HUES6 (cell line): ENCODE measurements around the gene LRRC37A.
"Not testable (repeated sequence)": the region's sequence is repeated elsewhere in the genome, so short reads cannot be mapped to it uniquely, and the experiment has no call there.

Experiments used
- H3K27ac ChIP-seq: 2 replicates; pipeline ENCODE4 v1.7.0; 2013; ENCODE audit warnings: low read depth, mild to moderate bottlenecking, low read length, inconsistent platforms
- H3K27me3 ChIP-seq: 2 replicates; pipeline ENCODE4 v1.6.1; 2013; ENCODE audit warnings: low read length; ENCODE audit not compliant: control insufficient read depth, insufficient read depth
- H3K36me3 ChIP-seq: 2 replicates; pipeline ENCODE4 v1.6.1; 2013; ENCODE audit warnings: low read length; ENCODE audit not compliant: control insufficient read depth, insufficient read depth
- H3K4me1 ChIP-seq: 2 replicates; pipeline ENCODE4 v1.6.1; 2013; ENCODE audit warnings: low read length; ENCODE audit not compliant: control insufficient read depth, insufficient read depth
- H3K4me3 ChIP-seq: 2 replicates; pipeline ENCODE4 v1.5.1; 2013; ENCODE audit warnings: low read depth, low read length
- H3K9ac ChIP-seq: one replicate; pipeline ENCODE4 v1.6.1; 2013; ENCODE audit warnings: mild to moderate bottlenecking, low read length
- H3K9me3 ChIP-seq: 2 replicates; pipeline ENCODE4 v1.6.1; 2013; ENCODE audit warnings: low read depth, low read length; ENCODE audit not compliant: control insufficient read depth, insufficient read depth

LRRC37A gene

DNA sequence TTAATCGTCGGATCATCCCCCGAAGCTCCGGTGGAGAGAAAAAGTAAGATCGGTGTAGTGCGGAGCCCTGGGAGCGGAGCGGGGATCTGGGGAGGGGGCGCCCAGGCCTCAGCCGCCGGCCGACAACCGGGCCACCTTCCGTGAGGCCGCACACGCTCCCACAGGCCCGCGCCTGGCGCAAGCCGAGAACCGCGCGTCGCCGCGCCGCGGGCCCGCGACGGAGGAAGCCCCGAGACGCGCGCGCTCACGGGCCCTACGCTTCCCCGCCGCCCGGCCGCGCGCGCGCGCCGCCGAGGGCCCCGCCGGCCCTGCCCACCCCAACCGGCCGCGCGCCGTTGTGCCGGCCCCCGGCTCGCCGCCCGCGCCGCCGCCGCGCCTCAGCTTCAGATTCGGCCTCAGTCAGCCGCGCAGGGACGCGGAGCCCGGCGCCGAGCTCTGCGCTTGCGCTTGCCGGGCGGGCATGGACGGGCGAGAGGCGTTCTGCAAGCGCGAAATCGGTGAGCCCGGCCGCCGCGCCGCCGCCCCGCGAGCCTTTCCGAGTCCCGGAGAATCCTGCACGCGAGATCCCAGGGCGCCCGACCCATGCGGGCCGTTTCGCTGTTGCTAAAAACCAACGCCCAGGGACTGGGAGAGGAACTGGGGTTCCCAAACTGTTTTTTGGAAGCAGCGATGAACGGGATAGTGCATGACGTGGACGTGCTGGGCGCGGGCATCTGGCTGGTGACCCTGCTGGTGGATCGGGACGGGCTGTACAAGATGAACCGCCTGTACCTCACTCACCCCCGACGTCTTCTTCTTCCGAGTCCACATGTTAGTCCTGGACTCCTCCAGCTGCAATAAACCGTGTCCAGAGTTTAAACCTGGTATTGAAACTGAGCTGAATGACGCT is 28.0 kb upstream of the LRRC37A start:
- Histone ChIP-seq H3K27me3 (peaks cover 63% of the 10 kb centered on the region), H3K4me1 (peaks cover 9% of the 10 kb centered on the region), H3K9me3 (no peaks in the 10 kb centered on the region), H3K36me3 (no peaks in the 10 kb centered on the region), H3K9ac (peak overlapping the region; percentile 73), H3K4me3 (peak overlapping the region; percentile 69), H3K27ac (no peak overlapping the region)

DNA sequence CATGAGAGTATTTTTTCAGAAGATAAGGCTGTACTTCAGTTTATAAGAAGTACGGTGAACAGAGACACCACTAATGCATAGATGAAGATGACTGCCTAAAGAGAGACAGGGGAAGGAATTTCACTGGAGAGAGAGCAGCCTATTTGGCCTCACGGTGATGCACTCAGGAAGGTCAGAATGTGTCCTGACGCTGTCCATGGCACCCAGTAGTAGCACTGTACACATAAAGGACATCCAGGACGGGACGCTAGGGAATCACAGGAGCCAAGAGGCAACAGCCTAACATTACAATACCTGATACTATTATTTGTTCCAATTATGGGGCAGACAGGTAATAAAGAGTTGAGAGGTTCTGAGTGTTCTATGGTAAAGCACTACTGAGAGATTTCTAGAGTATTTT is 24.9 kb upstream of the LRRC37A start:
- Histone ChIP-seq H3K9me3 (no peaks in the 10 kb centered on the region), H3K4me3 (no peak overlapping the region), H3K27ac (no peak overlapping the region), H3K27me3 (peaks cover 44% of the 10 kb centered on the region), H3K9ac (no peak overlapping the region), H3K4me1 (peaks cover 9% of the 10 kb centered on the region), H3K36me3 (no peaks in the 10 kb centered on the region)

DNA sequence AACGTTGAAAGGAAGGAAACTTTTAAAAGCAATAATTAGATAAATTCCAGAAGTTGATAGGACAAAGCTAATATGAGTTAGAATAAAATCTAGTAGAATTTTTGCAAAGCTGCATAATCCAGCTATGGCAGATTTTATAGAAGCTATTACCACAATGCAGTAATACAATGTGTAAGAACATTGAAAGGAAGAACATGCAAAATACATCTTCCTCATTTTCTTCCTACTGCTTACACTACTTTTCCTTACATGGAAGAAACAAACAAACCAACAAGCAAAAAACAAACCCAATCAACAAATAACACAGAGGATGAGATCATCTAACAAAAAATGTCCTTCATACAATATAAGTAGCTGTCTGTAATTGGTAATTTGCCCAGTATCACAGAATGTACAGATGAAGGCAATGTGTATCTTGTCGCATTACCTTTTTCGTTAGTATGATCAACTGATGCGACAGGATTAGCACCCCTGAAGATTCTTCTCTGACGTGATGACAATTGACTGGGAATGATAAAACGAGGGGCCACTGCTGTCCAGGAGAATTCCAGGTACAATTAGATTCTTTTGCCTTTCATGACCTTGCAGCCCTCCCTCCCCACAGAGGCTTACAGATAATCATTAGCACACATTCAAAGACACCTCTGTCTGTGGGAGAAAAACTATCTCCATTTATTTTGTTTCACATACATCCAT is 21.2 kb upstream of the LRRC37A start:
- Histone ChIP-seq H3K27ac (no peak overlapping the region), H3K9me3 (no peaks in the 10 kb centered on the region), H3K4me3 (no peak overlapping the region), H3K27me3 (peaks cover 9% of the 10 kb centered on the region), H3K4me1 (no peaks in the 10 kb centered on the region), H3K9ac (no peak overlapping the region), H3K36me3 (no peaks in the 10 kb centered on the region)

DNA sequence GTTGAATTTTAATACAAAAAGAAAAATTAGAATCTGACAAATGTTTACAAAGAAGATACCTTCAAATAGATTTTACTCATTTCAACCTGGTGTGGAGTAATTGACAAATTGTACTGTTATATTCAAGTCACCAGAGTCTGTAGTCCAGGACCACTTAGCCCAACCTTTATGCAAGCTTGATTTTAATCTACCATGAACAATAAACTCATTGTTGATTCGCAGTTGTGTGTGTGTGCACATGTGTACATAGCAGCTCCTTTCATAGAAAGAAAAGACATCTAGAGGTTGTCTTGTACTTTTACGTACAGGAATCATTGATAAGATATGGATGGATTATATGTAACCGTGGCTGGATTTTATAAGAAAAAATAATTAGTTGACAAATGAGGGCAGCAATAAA is 20.7 kb upstream of the LRRC37A start:
- Histone ChIP-seq H3K4me3 (no peak overlapping the region), H3K36me3 (no peaks in the 10 kb centered on the region), H3K4me1 (no peaks in the 10 kb centered on the region), H3K27ac (no peak overlapping the region), H3K9ac (no peak overlapping the region), H3K27me3 (peaks cover 8% of the 10 kb centered on the region), H3K9me3 (no peaks in the 10 kb centered on the region)

DNA sequence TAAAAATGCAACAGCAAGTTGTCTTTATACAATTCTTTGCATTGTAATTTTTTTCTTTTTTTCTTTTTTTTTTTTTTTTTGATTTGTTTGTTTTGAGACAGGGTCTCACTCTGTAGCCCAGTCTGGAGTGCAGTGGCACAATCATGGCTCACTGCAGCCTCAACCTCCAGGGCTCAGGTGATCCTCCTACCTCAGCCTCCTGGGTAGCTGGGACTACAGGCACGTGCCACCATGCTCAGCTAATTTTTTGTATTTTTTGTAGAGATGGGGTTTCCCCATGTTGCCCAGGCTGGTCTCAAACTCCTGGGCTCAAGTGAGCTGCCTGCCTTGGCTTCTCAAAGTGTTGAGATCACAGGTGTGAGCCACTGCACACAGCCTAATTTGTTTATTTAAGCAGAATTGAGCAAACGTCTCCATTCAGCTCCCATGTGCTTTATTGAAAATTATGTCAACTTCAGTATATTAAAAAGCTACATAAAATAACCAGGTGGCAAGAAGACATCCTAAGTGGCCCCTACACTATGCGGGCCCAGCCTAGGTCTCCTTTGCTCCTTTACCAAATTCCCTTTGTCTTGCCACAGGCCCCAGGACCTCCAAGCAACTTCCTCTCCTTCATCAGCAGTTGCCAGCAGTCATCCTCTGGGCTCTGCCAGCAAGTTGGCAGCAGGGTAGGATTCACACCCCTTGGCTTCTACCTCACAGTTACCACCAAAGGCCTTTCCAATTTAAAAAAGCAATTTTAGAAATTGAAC is 18.0 kb upstream of the LRRC37A start:
- H3K4me1 ChIP-seq, H3K27me3 ChIP-seq, H3K36me3 ChIP-seq, H3K9ac ChIP-seq, H3K27ac ChIP-seq, H3K9me3 ChIP-seq, H3K4me3 ChIP-seq: not testable (repeated sequence)

DNA sequence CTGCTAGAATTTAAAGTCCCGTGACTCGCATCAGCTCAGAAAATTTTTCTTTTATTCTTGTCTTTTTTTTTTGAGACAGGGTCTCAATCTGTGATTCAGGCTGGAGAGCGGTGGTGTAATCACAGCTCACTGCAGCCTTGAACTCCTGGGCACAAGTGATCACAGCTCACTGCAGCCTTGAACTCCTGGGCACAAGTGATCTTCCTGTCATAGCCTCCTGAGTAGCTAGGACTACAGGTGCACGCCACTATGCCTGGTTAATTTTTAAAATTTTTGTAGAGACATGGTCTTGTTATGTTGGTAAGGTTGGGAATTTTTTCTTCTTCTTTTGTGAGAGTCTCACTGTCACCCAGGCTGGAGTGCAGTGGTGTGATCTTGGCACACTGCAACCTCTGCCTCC is 13.6 kb upstream of the LRRC37A start:
- not testable (repeated sequence) for H3K36me3 ChIP-seq, H3K27ac ChIP-seq, H3K4me3 ChIP-seq, H3K9me3 ChIP-seq, H3K4me1 ChIP-seq, H3K9ac ChIP-seq, H3K27me3 ChIP-seq

DNA sequence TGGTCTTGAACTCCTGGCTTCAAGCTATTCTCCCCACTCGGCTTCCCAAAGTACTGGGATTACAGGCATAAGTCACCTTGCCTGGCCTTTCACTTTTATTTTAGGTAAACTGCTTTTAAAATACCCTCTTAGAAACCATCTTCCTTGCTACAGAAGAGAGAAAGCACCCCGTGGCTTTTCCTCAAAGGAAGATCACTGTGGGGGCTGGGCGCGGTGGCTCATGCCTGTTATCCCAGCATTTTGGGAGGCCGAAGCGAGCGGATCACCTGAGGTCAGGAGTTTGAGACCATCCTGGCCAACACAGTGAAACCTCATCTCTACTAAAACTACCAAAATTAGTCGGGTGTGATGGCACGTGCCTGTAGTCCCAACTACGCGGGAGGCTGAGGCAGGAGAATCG is 12.3 kb upstream of the LRRC37A start:
- H3K9me3 ChIP-seq, H3K27ac ChIP-seq, H3K36me3 ChIP-seq, H3K4me3 ChIP-seq, H3K9ac ChIP-seq, H3K27me3 ChIP-seq, H3K4me1 ChIP-seq: not testable (repeated sequence)

DNA sequence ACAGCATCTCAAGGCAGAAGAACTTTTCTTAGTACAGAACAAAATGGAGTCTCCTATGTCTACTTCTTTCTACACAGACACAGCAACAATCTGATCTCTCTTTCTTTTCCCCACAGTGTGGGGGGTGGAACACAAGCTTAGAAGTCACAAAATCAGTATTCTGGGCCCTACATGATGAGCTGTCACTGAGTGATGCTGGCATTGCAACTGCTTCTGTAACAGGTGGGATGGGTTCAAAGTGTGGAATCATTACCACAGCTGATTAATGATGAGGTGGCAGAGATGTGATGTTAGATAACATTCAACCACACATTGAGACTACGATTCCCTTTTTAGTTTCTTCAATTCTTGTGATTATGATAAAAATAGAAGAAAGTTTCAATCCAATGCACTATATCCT is 10.5 kb upstream of the LRRC37A start:
- not testable (repeated sequence) for H3K9ac ChIP-seq, H3K9me3 ChIP-seq, H3K36me3 ChIP-seq, H3K27me3 ChIP-seq, H3K27ac ChIP-seq, H3K4me3 ChIP-seq, H3K4me1 ChIP-seq

DNA sequence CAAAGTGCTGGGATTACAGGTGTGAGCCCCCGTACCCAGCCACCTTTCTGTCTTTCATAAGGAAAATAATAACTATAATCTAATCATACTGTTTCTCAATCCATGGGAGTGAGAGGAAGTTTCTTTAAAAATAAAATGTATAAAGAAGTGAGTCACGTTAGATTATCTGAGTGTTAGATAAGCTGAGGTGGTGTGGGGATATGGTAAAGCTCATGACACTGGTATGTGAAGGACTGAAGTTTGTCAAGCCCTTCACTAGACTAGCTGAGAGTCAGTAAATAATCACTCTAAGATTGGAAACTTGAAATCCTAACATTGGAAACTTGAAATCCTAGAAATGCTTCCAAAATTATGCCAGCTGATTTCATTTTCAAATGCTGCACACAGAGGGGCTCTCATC is 9.4 kb upstream of the LRRC37A start:
- H3K27ac ChIP-seq, H3K4me1 ChIP-seq, H3K27me3 ChIP-seq, H3K36me3 ChIP-seq, H3K9me3 ChIP-seq, H3K9ac ChIP-seq, H3K4me3 ChIP-seq: not testable (repeated sequence)

DNA sequence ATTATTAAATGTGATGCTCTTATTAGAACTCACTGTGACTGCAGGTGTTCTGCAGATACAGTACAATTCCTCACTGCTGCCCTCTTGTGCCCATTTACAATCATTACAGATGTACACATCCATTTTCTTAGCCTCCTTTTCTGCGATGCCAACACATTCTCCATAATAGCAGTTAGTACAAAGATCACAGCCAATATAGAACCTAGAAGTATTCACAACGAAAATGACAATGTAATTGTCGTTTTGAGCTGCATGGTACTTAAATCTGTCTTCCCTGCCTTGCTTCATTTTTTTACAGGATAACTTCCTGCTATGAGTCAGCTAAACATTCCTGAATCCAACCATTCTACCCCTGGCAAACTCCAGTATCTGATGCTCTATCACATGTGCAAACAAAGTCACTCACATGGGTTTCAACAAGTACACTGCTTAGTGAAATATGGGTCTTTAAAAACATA is 8.1 kb upstream of the LRRC37A start:
- H3K4me3 ChIP-seq, H3K9ac ChIP-seq, H3K27me3 ChIP-seq, H3K36me3 ChIP-seq, H3K9me3 ChIP-seq, H3K27ac ChIP-seq, H3K4me1 ChIP-seq: not testable (repeated sequence)

DNA sequence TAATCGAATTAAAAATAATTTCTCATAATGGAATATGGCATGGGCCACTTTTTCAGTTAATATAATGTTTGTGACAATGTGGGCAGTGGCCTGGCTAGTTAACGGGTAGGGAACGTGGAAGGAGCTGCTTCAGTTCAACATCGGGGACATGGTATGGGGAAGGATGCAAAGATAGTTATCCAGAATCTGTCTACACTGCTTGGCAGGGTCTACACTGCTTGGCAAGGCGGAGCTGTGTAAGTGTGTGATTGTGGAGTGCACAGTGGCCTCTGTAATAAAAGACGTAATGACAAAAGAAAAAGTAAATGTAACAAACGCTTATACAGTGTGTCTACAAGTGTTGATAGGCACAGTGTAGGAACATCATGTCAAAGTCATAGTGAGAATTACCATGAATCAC is 7.3 kb upstream of the LRRC37A start:
- H3K9ac ChIP-seq, H3K27me3 ChIP-seq, H3K27ac ChIP-seq, H3K9me3 ChIP-seq, H3K4me1 ChIP-seq, H3K36me3 ChIP-seq, H3K4me3 ChIP-seq: not testable (repeated sequence)
